ENCODE data around the gene PTBP1. TPM values are rescaled to one million over a fixed set of nuclear protein-coding genes. Genes with fewer than 3 reads are reported as not detected.
A peak's percentile ranks its signal among the peaks of the same experiment; 100 is the strongest.
"Not testable (repeated sequence)": the region's sequence is repeated elsewhere in the genome, so short reads cannot be mapped to it uniquely, and the experiment has no call there.

The PTBP1 gene
- total RNA-seq, 1 experiment from 2014 or later: 246 TPM

- DNase-seq (ENCODE audit: low read depth): no peak
Measured at GRCh38 chr19:810077-810855, 13.0 kb downstream of the PTBP1 start.

GRCh38 chr19:810883-811489 is 13.7 kb downstream of the PTBP1 start:
- no peak for DNase-seq (ENCODE audit: low read depth)

- DNase-seq (ENCODE audit: low read depth): no peak
Measured at GRCh38 chr19:811506-812048, 14.3 kb downstream of the PTBP1 start.

GRCh38 chr19:812049-812746 is 14.9 kb downstream of the PTBP1 start:
- DNase-seq (ENCODE audit: low read depth): no peak

GRCh38 chr19:812747-813218 is 15.5 kb downstream of the PTBP1 start:
- no peak for DNase-seq (ENCODE audit: low read depth)

- DNase-seq (ENCODE audit: low read depth): no peak
Measured at GRCh38 chr19:813219-814151, 16.2 kb downstream of the PTBP1 start.

- DNase-seq (ENCODE audit: low read depth): no peak
Measured at GRCh38 chr19:814152-815078, 17.2 kb downstream of the PTBP1 start.

- DNase-seq (ENCODE audit: low read depth): no peak
Measured at GRCh38 chr19:815079-815774, 18.0 kb downstream of the PTBP1 start.

GRCh38 chr19:815775-816499 is 18.7 kb downstream of the PTBP1 start:
- DNase-seq (ENCODE audit: low read depth): no peak

- DNase-seq (ENCODE audit: low read depth): no peak
Measured at GRCh38 chr19:816500-816857, 19.2 kb downstream of the PTBP1 start.

- not testable (repeated sequence) for DNase-seq (ENCODE audit: low read depth)
Measured at GRCh38 chr19:820212-820611, 23.0 kb downstream of the PTBP1 start.

GRCh38 chr19:821231-821824 is 24.1 kb downstream of the PTBP1 start:
- DNase-seq (ENCODE audit: low read depth): no peak

GRCh38 chr19:821825-822503 is 24.7 kb downstream of the PTBP1 start, which contains the start of gene PLPPR3:
PLPPR3 (minus strand) TSS chr19:821955; CDS start chr19:821559, 396 bp downstream.
- no peak for DNase-seq (ENCODE audit: low read depth)

- DNase-seq (ENCODE audit: low read depth): peak; percentile 57
Measured at GRCh38 chr19:823565-824121, 26.4 kb downstream of the PTBP1 start.

GRCh38 chr19:824885-825284 is 27.6 kb downstream of the PTBP1 start:
- no peak for DNase-seq (ENCODE audit: low read depth)

GRCh38 chr19:825897-826644 is 28.8 kb downstream of the PTBP1 start:
- no peak for DNase-seq (ENCODE audit: low read depth)

GRCh38 chr19:827314-827709 is 30.1 kb downstream of the PTBP1 start:
- DNase-seq (ENCODE audit: low read depth): no peak
